Subcutaneous abdominal adipose tissue (tissue), 5 donors: ENCODE data around the gene WDR81.
"Not testable (repeated sequence)": the region's sequence is repeated elsewhere in the genome, so short reads cannot be mapped to it uniquely, and the experiment has no call there.

Experiments used
- H3K27ac ChIP-seq: one replicate; pipeline ENCODE4 v1.7.0; 2013; ENCODE audit warnings: low read depth, mild to moderate bottlenecking, inconsistent platforms, low read length, moderate library complexity
- H3K27me3 ChIP-seq, 5 donors: one replicate each; pipeline ENCODE4 v1.7.0; 2013; ENCODE audit warnings: low read length in 5 of 5, inconsistent platforms in 1 of 5; ENCODE audit not compliant: control insufficient read depth in 5 of 5, insufficient read depth in 4 of 5
- H3K36me3 ChIP-seq, 5 donors: one replicate each; pipeline ENCODE4 v1.7.0; 2013; ENCODE audit warnings: low read length in 5 of 5; ENCODE audit not compliant: control insufficient read depth in 5 of 5, insufficient read depth in 5 of 5
- H3K4me1 ChIP-seq, 5 donors: one replicate each; pipeline ENCODE4 v1.7.0; 2013; ENCODE audit warnings: low read length in 5 of 5, mild to moderate bottlenecking in 3 of 5, moderate library complexity in 1 of 5; ENCODE audit not compliant: control insufficient read depth in 5 of 5, insufficient read depth in 5 of 5
- H3K4me3 ChIP-seq, 5 donors: one replicate each; pipeline ENCODE4 v1.7.0; 2013; ENCODE audit warnings: low read length in 5 of 5, low read depth in 1 of 5
- H3K9ac ChIP-seq, 5 donors: one replicate each; pipeline ENCODE4 v1.7.0; 2013; ENCODE audit warnings: low read length in 5 of 5, mild to moderate bottlenecking in 4 of 5, moderate library complexity in 3 of 5
- H3K9me3 ChIP-seq, 5 donors: one replicate each; pipeline ENCODE4 v1.7.0; 2013; ENCODE audit warnings: low read length in 5 of 5; ENCODE audit not compliant: control insufficient read depth in 5 of 5
- donor health status: healthy.
- donor health status: healthy.
- donor health status: healthy.
- donor health status: healthy.
- donor health status: healthy.

The WDR81 gene

GRCh38 chr17:1737531-1738291 is 13.2 kb downstream of the WDR81 start:
- H3K4me3 ChIP-seq, result no peak overlapping the region
- no peak overlapping the region for H3K9ac ChIP-seq
- no peak overlapping the region for H3K27ac ChIP-seq
- peaks cover 0 to 57% (median 40%) of the 10 kb centered on the region in 5 donors for H3K36me3 ChIP-seq
- no peaks in the 10 kb centered on the region for H3K27me3 ChIP-seq
- H3K4me1 ChIP-seq, result peaks cover 0 to 25% (median 13%) of the 10 kb centered on the region in 5 donors
- no peaks in the 10 kb centered on the region for H3K9me3 ChIP-seq

DNA sequence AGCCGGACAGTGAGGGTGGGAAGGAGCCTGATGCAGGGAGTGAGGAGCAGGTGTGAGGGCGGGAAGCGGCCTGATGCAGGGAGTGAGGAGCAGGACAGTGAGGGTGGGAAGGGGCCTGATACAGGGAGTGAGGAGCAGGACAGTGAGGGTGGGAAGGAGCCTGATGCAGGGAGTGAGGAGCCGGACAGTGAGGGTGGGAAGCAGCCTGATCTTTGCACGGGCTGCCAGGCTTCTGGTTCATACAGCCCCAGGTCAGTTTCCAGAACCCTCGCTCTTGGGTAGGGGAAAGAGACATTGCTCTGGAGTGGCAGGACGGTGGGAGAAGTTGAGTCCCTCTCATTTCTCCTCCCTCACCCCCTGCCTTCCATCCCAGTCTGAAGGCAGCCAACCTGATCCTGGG is 17.4 kb downstream of the WDR81 start:
- Histone ChIP-seq H3K4me1 (peaks cover 2 to 17% (median 10%) of the 10 kb centered on the region in 5 donors), H3K36me3 (peaks cover 0 to 19% (median 13%) of the 10 kb centered on the region in 5 donors)
- H3K9ac ChIP-seq, H3K4me3 ChIP-seq, H3K27ac ChIP-seq, H3K9me3 ChIP-seq, H3K27me3 ChIP-seq: not testable (repeated sequence)

DNA sequence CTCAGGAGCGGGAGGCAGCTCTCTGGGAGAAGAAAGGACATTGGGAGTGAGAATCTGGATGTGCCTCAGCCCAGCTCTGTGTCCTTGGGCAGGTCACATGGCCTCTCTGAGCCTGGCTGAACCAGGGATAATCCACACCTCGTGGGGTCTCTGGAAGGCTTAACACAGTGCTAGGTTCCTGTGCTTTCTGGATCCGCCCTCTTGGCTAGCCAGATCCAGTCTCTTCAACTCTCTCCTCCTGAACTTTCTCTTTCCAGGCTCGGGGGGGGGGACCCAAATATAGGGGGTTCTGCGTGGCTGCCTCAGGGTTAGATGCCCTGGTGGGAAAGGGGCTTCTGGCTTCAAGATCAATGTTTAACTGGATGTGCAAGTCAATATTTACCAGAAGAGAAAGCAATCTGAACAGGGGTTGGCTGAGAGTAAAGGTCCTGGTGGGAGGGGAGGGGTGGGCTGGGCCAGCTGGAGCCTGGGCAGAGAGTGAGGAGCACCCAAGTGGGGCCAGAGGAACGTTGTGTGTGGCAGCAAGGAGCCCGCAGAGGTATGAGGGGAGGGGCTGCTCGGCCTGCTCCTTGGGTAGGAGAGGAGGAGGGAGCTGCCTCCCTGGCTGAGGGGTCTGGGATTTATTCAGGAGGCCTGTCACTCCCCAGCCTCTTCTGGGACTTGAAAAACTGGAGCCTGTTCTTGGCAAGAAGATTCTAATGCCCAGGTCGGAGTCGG is 18.0 kb downstream of the WDR81 start, which contains the start of gene SERPINF2:
SERPINF2 (plus strand) TSS at position 501 of the 717 bp plus-strand sequence. CDS start 2,125 bp downstream, outside the sequence.
- Histone ChIP-seq H3K9ac (no peak within 1 kb of the TSS), H3K36me3 (peaks cover 0 to 12% (median 7%) of the 10 kb centered on the region in 5 donors), H3K27ac (no peak within 1 kb of the TSS), H3K27me3 (no peaks in the 10 kb centered on the region), H3K4me1 (peaks cover 5 to 17% (median 9%) of the 10 kb centered on the region in 5 donors), H3K4me3 (no peak within 1 kb of the TSS), H3K9me3 (no peaks in the 10 kb centered on the region)

GRCh38 chr17:1743088-1743439 is 18.6 kb downstream of the WDR81 start:
- no peaks in the 10 kb centered on the region for H3K9me3 ChIP-seq
- H3K4me3 ChIP-seq, result no peak overlapping the region
- H3K9ac ChIP-seq, result no peak overlapping the region
- H3K27ac ChIP-seq, result no peak overlapping the region
- H3K4me1 ChIP-seq, result peaks cover 5 to 11% (median 8%) of the 10 kb centered on the region in 5 donors
- no peaks in the 10 kb centered on the region for H3K27me3 ChIP-seq
- H3K36me3 ChIP-seq, result peaks cover 0 to 7% (median 2%) of the 10 kb centered on the region in 5 donors

DNA sequence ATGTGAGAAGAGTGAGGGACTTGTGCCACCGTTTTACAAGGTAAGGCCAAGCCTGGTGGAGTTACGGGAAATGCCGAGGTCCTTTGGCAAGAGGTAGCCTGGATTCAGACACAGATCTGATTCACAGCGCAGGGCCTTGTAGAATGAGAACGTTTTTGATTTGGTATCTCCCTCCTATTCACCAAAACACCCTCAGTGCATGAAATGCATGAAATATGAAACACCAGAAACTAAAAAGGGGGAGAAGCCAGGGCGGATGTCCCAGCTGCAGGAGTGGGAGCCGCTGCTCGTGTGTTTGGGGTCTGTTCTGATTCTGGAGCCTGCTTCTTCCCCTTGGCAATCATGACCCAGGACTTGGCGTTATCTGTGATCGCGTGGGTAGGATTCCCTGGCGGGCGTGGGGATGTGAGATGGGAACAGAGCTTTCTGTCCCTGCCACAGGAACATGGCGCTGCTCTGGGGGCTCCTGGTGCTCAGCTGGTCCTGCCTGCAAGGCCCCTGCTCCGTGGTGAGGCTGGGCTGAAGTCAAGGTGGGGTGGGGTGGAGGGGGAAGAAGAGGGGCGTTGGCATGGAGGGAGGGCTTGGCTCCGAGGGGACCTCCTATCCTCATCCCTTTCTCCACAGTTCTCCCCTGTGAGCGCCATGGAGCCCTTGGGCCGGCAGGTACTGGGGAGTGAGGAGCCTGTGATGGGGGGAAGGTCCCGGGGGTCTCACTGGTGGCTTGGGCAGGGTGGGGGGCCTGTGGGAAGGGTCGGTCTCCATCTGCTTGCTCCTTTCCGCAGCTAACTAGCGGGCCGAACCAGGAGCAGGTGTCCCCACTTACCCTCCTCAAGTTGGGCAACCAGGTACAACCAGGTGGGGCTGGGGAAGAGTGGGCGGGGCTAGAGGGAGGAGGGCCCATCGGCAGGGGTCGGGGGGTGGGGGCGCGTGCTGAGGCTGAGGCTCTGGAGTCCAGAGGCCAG is 20.3 kb downstream of the WDR81 start:
- H3K27me3 ChIP-seq, result no peaks in the 10 kb centered on the region
- H3K27ac ChIP-seq, result no peak overlapping the region
- H3K9me3 ChIP-seq, result no peaks in the 10 kb centered on the region
- H3K4me1 ChIP-seq, result peaks cover 5 to 10% (median 8%) of the 10 kb centered on the region in 5 donors
- H3K36me3 ChIP-seq, result no peaks in the 10 kb centered on the region
- no peak overlapping the region for H3K9ac ChIP-seq
- H3K4me3 ChIP-seq, result no peak overlapping the region

DNA sequence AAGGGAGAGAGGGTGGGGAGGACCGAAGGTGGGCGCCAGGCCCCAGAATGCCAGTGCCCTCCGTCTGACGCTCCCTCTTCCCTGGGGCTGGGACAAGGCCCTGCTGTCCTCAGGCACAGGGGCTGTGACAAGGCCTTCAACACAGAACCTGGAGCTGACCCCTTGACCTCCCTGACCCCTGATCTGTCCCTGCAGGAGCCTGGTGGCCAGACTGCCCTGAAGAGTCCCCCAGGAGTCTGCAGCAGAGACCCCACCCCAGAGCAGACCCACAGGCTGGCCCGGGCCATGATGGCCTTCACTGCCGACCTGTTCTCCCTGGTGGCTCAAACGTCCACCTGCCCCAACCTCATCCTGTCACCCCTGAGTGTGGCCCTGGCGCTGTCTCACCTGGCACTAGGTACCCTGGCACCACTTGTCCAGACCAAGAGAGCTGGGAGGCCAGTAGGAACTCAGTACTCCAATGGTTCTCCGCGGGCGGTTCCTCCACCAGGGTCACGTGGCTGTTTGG is 21.1 kb downstream of the WDR81 start:
- H3K27ac ChIP-seq, result no peak overlapping the region
- H3K9me3 ChIP-seq, result no peaks in the 10 kb centered on the region
- no peaks in the 10 kb centered on the region for H3K36me3 ChIP-seq

DNA sequence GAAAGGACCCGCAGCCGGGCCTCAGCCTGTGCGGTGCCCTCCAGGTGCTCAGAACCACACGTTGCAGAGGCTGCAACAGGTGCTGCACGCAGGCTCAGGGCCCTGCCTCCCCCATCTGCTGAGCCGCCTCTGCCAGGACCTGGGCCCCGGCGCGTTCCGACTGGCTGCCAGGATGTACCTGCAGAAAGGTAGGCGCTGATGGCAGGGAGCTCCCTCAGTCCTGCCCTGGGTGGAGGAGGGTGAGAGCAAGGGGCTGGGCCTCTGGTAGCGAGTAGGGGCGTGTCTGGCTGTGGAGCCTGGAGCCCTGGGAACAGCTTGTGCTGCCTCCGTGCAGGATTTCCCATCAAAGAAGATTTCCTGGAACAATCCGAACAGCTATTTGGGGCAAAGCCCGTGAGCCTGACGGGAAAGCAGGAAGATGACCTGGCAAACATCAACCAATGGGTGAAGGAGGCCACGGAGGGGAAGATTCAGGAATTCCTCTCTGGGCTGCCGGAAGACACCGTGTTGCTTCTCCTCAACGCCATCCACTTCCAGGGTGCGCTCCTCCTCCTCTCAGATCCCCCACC is 22.6 kb downstream of the WDR81 start:
- H3K4me3 ChIP-seq, result no peak overlapping the region
- peak overlapping the region in 2 of 5 donors; percentile 23 to 41 for H3K9ac ChIP-seq
- no peaks in the 10 kb centered on the region for H3K27me3 ChIP-seq
- no peaks in the 10 kb centered on the region for H3K9me3 ChIP-seq
- no peaks in the 10 kb centered on the region for H3K36me3 ChIP-seq
- peaks cover 5 to 16% (median 9%) of the 10 kb centered on the region in 5 donors for H3K4me1 ChIP-seq
- no peak overlapping the region for H3K27ac ChIP-seq

More for the DNA sequence above, 21.1 kb downstream of the WDR81 start:
- no peak overlapping the region for H3K4me3 ChIP-seq
- peaks cover 5 to 13% (median 8%) of the 10 kb centered on the region in 5 donors for H3K4me1 ChIP-seq
- no peak overlapping the region for H3K9ac ChIP-seq
- no peaks in the 10 kb centered on the region for H3K27me3 ChIP-seq

DNA sequence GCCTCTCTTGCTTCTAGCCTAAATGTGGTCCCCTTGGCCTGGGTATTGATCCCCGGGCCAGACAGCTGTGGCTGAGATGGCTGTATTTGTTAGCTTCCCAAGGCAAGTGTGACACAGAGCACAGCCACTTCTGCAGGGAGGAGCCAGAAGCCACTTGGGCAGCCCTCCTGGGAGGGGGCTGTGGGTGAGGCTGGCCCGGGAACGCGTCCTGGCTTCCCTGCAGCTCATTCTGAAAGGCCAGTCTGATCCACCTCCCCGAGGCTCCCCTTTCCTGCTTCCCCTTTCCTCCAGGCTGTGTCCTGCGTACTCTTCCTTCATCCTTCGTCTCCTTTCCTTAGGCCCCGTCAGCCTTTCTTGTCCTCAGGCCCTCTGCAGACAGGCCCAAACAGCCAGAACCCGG is 26.1 kb downstream of the WDR81 start:
- no peaks in the 10 kb centered on the region for H3K9me3 ChIP-seq
- peaks cover 5 to 40% (median 20%) of the 10 kb centered on the region in 5 donors for H3K4me1 ChIP-seq
- H3K27ac ChIP-seq, result no peak overlapping the region
- no peaks in the 10 kb centered on the region for H3K36me3 ChIP-seq
- no peaks in the 10 kb centered on the region for H3K27me3 ChIP-seq
- H3K4me3 ChIP-seq, result no peak overlapping the region
- no peak overlapping the region for H3K9ac ChIP-seq
